SK-N-SH treated with all-trans-retinoic acid at 6 μM for 48 hours (cell line): Measurements from ENCODE around the gene STXBP5.

Experiments used
- ATAC-seq: fragments of 200-7000 bp; cut with Tn5 transposase; 3 replicates; pipeline ENCODE4 v1.9.1; 2020; ENCODE audit warnings: mild to moderate bottlenecking, moderate library complexity
- ARNTL ChIP-seq: fragments of 450-650 bp; formaldehyde crosslinking; IDR thresholded peaks from 2 replicates; pipeline ENCODE4 v1.5.0; 2020; ENCODE audit warnings: low read depth, mild to moderate bottlenecking, moderate library complexity, borderline replicate concordance
- BACH2 ChIP-seq: fragments of 250-450 bp; sonication (Bioruptor Pico); IDR thresholded peaks from 2 replicates; pipeline ENCODE4 v1.9.0; 2021; ENCODE audit warnings: mild to moderate bottlenecking, borderline replicate concordance
- CSDC2 ChIP-seq: fragments of 250-450 bp; sonication (Bioruptor Pico); IDR thresholded peaks from 2 replicates; pipeline ENCODE4 v1.5.0; 2020; ENCODE audit warnings: mild to moderate bottlenecking, moderate library complexity
- ESRRG ChIP-seq: fragments of 250-450 bp; sonication (Bioruptor Pico); IDR thresholded peaks from 2 replicates; pipeline ENCODE4 v1.6.1; 2021; ENCODE audit warnings: mild to moderate bottlenecking
- GLIS3 ChIP-seq: fragments of 250-450 bp; sonication (Bioruptor Pico); IDR thresholded peaks from 2 replicates; pipeline ENCODE4 v1.5.0; 2020; ENCODE audit warnings: mild to moderate bottlenecking, moderate library complexity
- ISL1 ChIP-seq: fragments of 250-450 bp; sonication (Bioruptor Pico); IDR thresholded peaks from 2 replicates; pipeline ENCODE4 v2.1.2; 2022; ENCODE audit warnings: mild to moderate bottlenecking, moderate library complexity
- OSR1 ChIP-seq: fragments of 250-450 bp; sonication (Bioruptor Pico); IDR thresholded peaks from 2 replicates; pipeline ENCODE4 v1.8.0; 2022; ENCODE audit warnings: moderate library complexity, mild to moderate bottlenecking, inconsistent platforms
- POU6F1 ChIP-seq: fragments of 250-450 bp; sonication (Bioruptor Pico); IDR thresholded peaks from 2 replicates; pipeline ENCODE4 v1.8.0; 2021; ENCODE audit warnings: low read depth, mild to moderate bottlenecking, moderate library complexity, borderline replicate concordance
- PPARA ChIP-seq: fragments of 250-450 bp; sonication (Bioruptor Pico); IDR thresholded peaks from 2 replicates; pipeline ENCODE4 v1.5.0; 2020; ENCODE audit warnings: mild to moderate bottlenecking, borderline replicate concordance
- SNAI2 ChIP-seq: fragments of 250-450 bp; sonication (Bioruptor Pico); IDR thresholded peaks from 2 replicates; pipeline ENCODE4 v1.5.0; 2020; ENCODE audit warnings: mild to moderate bottlenecking, moderate library complexity
- TCF4 ChIP-seq: fragments of 250-450 bp; sonication (Bioruptor Pico); IDR thresholded peaks from 2 replicates; pipeline ENCODE4 v1.8.0; 2021; ENCODE audit warnings: mild to moderate bottlenecking, moderate library complexity, borderline replicate concordance
- TOX ChIP-seq: fragments of 250-450 bp; sonication (Bioruptor Pico); IDR thresholded peaks from 2 replicates; pipeline ENCODE4 v1.8.0; 2021; ENCODE audit warnings: mild to moderate bottlenecking, moderate library complexity, borderline replicate concordance
- ZC3H10 ChIP-seq: fragments of 250-450 bp; sonication (Bioruptor Pico); IDR thresholded peaks from 2 replicates; pipeline ENCODE4 v1.5.1; 2021; ENCODE audit warnings: mild to moderate bottlenecking, moderate library complexity
- ZFP3 ChIP-seq: fragments of 250-450 bp; sonication (Bioruptor Pico); IDR thresholded peaks from 2 replicates; pipeline ENCODE4 v1.5.0; 2020; ENCODE audit warnings: mild to moderate bottlenecking, moderate library complexity
- ZFP30 ChIP-seq: fragments of 450-650 bp; formaldehyde crosslinking; IDR thresholded peaks from 2 replicates; pipeline ENCODE4 v1.5.0; 2022; ENCODE audit warnings: mild to moderate bottlenecking, moderate library complexity
- ZNF565 ChIP-seq: fragments of 450-650 bp; formaldehyde crosslinking; conservative IDR thresholded peaks from 2 replicates; pipeline ENCODE4 v1.5.0; 2020; ENCODE audit warnings: low read depth, mild to moderate bottlenecking, moderate library complexity
- ZNF70 ChIP-seq: fragments of 450-650 bp; formaldehyde crosslinking; IDR thresholded peaks from 2 replicates; pipeline ENCODE4 v1.5.0; 2020; ENCODE audit warnings: mild to moderate bottlenecking, moderate library complexity
- ZNF8 ChIP-seq: fragments of 450-650 bp; formaldehyde crosslinking; IDR thresholded peaks from 2 replicates; pipeline ENCODE4 v1.5.0; 2020; ENCODE audit warnings: mild to moderate bottlenecking, moderate library complexity
- TF ChIP-seq, protein P1 (sequence below): fragments of 250-450 bp; sonication (Bioruptor Pico); IDR thresholded peaks from 2 replicates; pipeline ENCODE4 v1.8.0; 2020; ENCODE audit warnings: mild to moderate bottlenecking, moderate library complexity, borderline replicate concordance
- TF ChIP-seq, protein P2 (sequence below): fragments of 250-450 bp; sonication (Bioruptor Pico); IDR thresholded peaks from 2 replicates; pipeline ENCODE4 v1.5.0; 2020; ENCODE audit warnings: mild to moderate bottlenecking, moderate library complexity
- TF ChIP-seq, protein P3 (sequence below): fragments of 250-450 bp; sonication (Bioruptor Pico); IDR thresholded peaks from 2 replicates; pipeline ENCODE4 v1.5.1; 2021; ENCODE audit warnings: mild to moderate bottlenecking, moderate library complexity

Gene STXBP5

DNA sequence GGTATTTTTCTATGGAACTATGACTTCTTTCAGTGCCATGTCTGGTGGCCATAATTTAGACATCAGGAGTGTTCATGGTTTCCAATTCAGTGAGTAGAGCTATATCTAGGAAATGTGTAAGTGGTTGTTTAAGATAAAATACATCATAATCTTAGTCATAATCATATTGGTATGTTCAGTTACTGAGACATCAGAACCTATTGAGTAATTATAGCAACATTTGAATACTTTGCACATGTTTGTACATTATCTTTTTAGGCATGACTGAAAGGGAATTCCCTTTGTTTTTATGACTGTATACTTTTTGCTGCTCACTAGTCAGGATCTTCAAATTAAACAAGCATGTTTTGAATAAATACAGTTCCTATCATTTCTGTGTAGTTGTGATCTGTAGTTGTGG, 64.0 kb downstream of the STXBP5 start (continued):
- TF ChIP-seq, protein P1, sequence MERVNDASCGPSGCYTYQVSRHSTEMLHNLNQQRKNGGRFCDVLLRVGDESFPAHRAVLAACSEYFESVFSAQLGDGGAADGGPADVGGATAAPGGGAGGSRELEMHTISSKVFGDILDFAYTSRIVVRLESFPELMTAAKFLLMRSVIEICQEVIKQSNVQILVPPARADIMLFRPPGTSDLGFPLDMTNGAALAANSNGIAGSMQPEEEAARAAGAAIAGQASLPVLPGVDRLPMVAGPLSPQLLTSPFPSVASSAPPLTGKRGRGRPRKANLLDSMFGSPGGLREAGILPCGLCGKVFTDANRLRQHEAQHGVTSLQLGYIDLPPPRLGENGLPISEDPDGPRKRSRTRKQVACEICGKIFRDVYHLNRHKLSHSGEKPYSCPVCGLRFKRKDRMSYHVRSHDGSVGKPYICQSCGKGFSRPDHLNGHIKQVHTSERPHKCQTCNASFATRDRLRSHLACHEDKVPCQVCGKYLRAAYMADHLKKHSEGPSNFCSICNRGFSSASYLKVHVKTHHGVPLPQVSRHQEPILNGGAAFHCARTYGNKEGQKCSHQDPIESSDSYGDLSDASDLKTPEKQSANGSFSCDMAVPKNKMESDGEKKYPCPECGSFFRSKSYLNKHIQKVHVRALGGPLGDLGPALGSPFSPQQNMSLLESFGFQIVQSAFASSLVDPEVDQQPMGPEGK (CRISPR knock-in tag) = no peak
- no peak for TF ChIP-seq OSR1

- no peak for TF ChIP-seq OSR1
- TF ChIP-seq, protein P1 (CRISPR knock-in tag) = no peak
- TF ChIP-seq CSDC2 (CRISPR knock-in tag) = no peak
- TF ChIP-seq TCF4 (CRISPR knock-in tag) = no peak
- TF ChIP-seq ZNF565 (CRISPR knock-in tag) = no peak
- TF ChIP-seq, protein P2, sequence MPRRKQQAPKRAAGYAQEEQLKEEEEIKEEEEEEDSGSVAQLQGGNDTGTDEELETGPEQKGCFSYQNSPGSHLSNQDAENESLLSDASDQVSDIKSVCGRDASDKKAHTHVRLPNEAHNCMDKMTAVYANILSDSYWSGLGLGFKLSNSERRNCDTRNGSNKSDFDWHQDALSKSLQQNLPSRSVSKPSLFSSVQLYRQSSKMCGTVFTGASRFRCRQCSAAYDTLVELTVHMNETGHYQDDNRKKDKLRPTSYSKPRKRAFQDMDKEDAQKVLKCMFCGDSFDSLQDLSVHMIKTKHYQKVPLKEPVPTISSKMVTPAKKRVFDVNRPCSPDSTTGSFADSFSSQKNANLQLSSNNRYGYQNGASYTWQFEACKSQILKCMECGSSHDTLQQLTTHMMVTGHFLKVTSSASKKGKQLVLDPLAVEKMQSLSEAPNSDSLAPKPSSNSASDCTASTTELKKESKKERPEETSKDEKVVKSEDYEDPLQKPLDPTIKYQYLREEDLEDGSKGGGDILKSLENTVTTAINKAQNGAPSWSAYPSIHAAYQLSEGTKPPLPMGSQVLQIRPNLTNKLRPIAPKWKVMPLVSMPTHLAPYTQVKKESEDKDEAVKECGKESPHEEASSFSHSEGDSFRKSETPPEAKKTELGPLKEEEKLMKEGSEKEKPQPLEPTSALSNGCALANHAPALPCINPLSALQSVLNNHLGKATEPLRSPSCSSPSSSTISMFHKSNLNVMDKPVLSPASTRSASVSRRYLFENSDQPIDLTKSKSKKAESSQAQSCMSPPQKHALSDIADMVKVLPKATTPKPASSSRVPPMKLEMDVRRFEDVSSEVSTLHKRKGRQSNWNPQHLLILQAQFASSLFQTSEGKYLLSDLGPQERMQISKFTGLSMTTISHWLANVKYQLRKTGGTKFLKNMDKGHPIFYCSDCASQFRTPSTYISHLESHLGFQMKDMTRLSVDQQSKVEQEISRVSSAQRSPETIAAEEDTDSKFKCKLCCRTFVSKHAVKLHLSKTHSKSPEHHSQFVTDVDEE (CRISPR knock-in tag) = no peak
- no peak for TF ChIP-seq ZC3H10 (CRISPR knock-in tag)
- TF ChIP-seq ZNF8 = no peak
- TF ChIP-seq SNAI2 (CRISPR knock-in tag) = no peak
- no peak for TF ChIP-seq ARNTL (CRISPR knock-in tag)
- TF ChIP-seq ISL1 (CRISPR knock-in tag) = no peak
- no peak for TF ChIP-seq POU6F1 (CRISPR knock-in tag)
- no peak for TF ChIP-seq ZNF70 (CRISPR knock-in tag)
- TF ChIP-seq GLIS3 = no peak
- ATAC-seq = no peak
Observed at GRCh38 chr6:147274012-147274411, 69.8 kb downstream of the STXBP5 start.

DNA sequence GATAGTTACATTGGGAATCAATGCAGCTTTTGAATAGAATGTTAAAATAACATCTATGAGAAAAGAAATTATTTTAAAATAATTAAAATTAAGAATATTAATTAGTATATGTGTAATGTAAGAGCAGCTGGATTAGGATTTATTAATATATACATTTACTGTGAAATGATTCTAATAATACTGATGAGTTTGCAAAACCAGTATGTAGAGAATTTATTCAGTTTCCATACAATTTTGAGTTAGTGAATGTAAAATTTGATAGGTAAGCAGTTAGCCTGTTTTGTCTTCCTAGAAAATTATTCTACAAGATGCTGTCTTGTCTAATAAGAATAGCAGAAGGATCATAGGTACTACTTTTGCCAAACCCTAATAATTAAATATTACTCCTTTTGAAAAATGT, 70.6 kb downstream of the STXBP5 start:
- no peak for TF ChIP-seq BACH2 (CRISPR knock-in tag)
- TF ChIP-seq, protein P2 (CRISPR knock-in tag) = no peak
- no peak for TF ChIP-seq ISL1 (CRISPR knock-in tag)
- no peak for TF ChIP-seq POU6F1 (CRISPR knock-in tag)
- TF ChIP-seq TCF4 (CRISPR knock-in tag) = no peak
- TF ChIP-seq CSDC2 (CRISPR knock-in tag) = no peak
- TF ChIP-seq, protein P3, sequence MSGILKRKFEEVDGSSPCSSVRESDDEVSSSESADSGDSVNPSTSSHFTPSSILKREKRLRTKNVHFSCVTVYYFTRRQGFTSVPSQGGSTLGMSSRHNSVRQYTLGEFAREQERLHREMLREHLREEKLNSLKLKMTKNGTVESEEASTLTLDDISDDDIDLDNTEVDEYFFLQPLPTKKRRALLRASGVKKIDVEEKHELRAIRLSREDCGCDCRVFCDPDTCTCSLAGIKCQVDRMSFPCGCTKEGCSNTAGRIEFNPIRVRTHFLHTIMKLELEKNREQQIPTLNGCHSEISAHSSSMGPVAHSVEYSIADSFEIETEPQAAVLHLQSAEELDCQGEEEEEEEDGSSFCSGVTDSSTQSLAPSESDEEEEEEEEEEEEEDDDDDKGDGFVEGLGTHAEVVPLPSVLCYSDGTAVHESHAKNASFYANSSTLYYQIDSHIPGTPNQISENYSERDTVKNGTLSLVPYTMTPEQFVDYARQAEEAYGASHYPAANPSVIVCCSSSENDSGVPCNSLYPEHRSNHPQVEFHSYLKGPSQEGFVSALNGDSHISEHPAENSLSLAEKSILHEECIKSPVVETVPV (CRISPR knock-in tag) = no peak
- no peak for TF ChIP-seq ZFP30 (CRISPR knock-in tag)
- no peak for TF ChIP-seq TOX
- TF ChIP-seq ARNTL (CRISPR knock-in tag) = no peak
- no peak for TF ChIP-seq ZC3H10 (CRISPR knock-in tag)
- TF ChIP-seq ESRRG (CRISPR knock-in tag) = no peak
- TF ChIP-seq GLIS3 = no peak
- no peak for TF ChIP-seq PPARA (CRISPR knock-in tag)
- TF ChIP-seq SNAI2 (CRISPR knock-in tag) = no peak
- no peak for TF ChIP-seq ZFP3 (CRISPR knock-in tag)
- no peak for ATAC-seq
